Breast epithelium (tissue), 4 donors: ENCODE data around the gene INKA2. TPM values are rescaled to one million over a fixed set of nuclear protein-coding genes. Genes with fewer than 3 reads are reported as not detected.
A peak's percentile ranks its signal among the peaks of the same experiment; 100 is the strongest.

Source experiments
- DNase-seq, 2 donors: peaks; one replicate each; pipeline ENCODE4 v3.0.0-alpha.2; 2019; ENCODE audit warnings: low spot score in 2 of 2
- H3K27ac ChIP-seq, 2 donors: fragments of 200-600 bp; sonication (generic) in 1 of 2; one replicate each; pipeline ENCODE4 v1.5.1; 2016 to 2019; ENCODE audit warnings: mild to moderate bottlenecking in 1 of 2
- H3K27me3 ChIP-seq, 2 donors: fragments of 200-600 bp; sonication (generic) in 1 of 2; one replicate each; pipeline versions ENCODE4 v1.5.1 to v1.6.0; 2017 to 2019; ENCODE audit warnings: control low read depth in 1 of 2, mild to moderate bottlenecking in 1 of 2
- H3K36me3 ChIP-seq: fragments of 200-600 bp; one replicate; pipeline ENCODE4 v1.5.1; 2019
- H3K4me1 ChIP-seq, 2 donors: fragments of 200-600 bp; sonication (generic); one replicate each; pipeline ENCODE4 v1.5.1; 2016 to 2019; ENCODE audit warnings: control low read depth in 1 of 2
- H3K4me3 ChIP-seq, 3 donors: fragments of 200-600 bp; sonication (generic); 1 replicate in 2 of 3; 2 replicates in 1 of 3; pipeline ENCODE4 v1.5.1; 2016 to 2019; ENCODE audit warnings: mild to moderate bottlenecking in 3 of 3, moderate library complexity in 2 of 3
- H3K9me3 ChIP-seq, 2 donors: fragments of 200-600 bp; sonication (generic) in 1 of 2; one replicate each; pipeline ENCODE4 v1.5.1; 2016 to 2019; ENCODE audit warnings: control low read depth in 1 of 2
- CTCF ChIP-seq, 3 donors: fragments of 450-650 bp; IDR thresholded peaks; one replicate each; pipeline ENCODE4 v1.5.1; 2016 to 2017; ENCODE audit warnings: antibody characterized with exemption in 3 of 3, mild to moderate bottlenecking in 3 of 3, moderate library complexity in 3 of 3
- POLR2A ChIP-seq: fragments of 450-650 bp; IDR thresholded peaks from one replicate; pipeline ENCODE4 v1.6.1; 2016; ENCODE audit warnings: antibody characterized with exemption, mild to moderate bottlenecking, moderate library complexity
- POLR2AphosphoS5 ChIP-seq, 3 donors: sonication (generic); formaldehyde crosslinking; IDR thresholded peaks; one replicate each; pipeline ENCODE4 v1.6.1; 2017; ENCODE audit warnings: antibody characterized with exemption in 3 of 3
- intact Hi-C: fragments of 100-400 bp; cut with DNase I; formaldehyde crosslinking; loops from one replicate; pipeline ENCODE4 v1.15.1; 2023; ENCODE audit warnings: low total_unique reads
- total RNA-seq, 3 donors: library from RNA; depleted of rRNA; stranded (reverse); fragments of >200 nt; gene quantifications; one replicate each; pipeline ENCODE4 v1.1.0, GENCODE V29; 2016

INKA2 gene
- total RNA-seq, 3 donors from 2014 or later, result 3.0 to 4.6 (median 3.8) TPM

- peaks cover 0 to 4% of the 10 kb centered on the region in 2 donors for H3K4me1 ChIP-seq
- no peak overlapping the region for H3K4me3 ChIP-seq
- TF ChIP-seq POLR2AphosphoS5 (IDR thresholded peaks at IDR 0.05), result no peak
- no peak for TF ChIP-seq CTCF (IDR thresholded peaks at IDR 0.05)
- no peak for TF ChIP-seq POLR2A
- no peak for DNase-seq
- H3K27ac ChIP-seq, result no peak overlapping the region
- no peaks in the 10 kb centered on the region for H3K27me3 ChIP-seq
- no peaks in the 10 kb centered on the region for H3K9me3 ChIP-seq
- intact Hi-C loops, result no loop called here
- H3K36me3 ChIP-seq, result no peaks in the 10 kb centered on the region
Measured at GRCh38 chr1:111729271-111729921, 9.8 kb downstream of the INKA2 start.

- no peaks in the 10 kb centered on the region for H3K4me1 ChIP-seq
- no peak overlapping the region for H3K27ac ChIP-seq
- intact Hi-C loops, result no loop called here
- H3K4me3 ChIP-seq, result no peak overlapping the region
- no peaks in the 10 kb centered on the region for H3K9me3 ChIP-seq
- no peaks in the 10 kb centered on the region for H3K36me3 ChIP-seq
- H3K27me3 ChIP-seq, result no peaks in the 10 kb centered on the region
- no peak for DNase-seq
- TF ChIP-seq POLR2A (no peak), CTCF (IDR thresholded peaks at IDR 0.05) (no peak), POLR2AphosphoS5 (IDR thresholded peaks at IDR 0.05) (no peak)
Measured at GRCh38 chr1:111727056-111727455, 12.1 kb downstream of the INKA2 start.

GRCh38 chr1:111725192-111725591 lies 14.0 kb downstream of the INKA2 start:
- intact Hi-C loops, result no loop called here
- Histone ChIP-seq H3K27me3 (no peaks in the 10 kb centered on the region), H3K9me3 (no peaks in the 10 kb centered on the region), H3K27ac (peak overlapping the region in 1 of 2 donors; percentile 12), H3K4me3 (no peak overlapping the region), H3K36me3 (no peaks in the 10 kb centered on the region), H3K4me1 (no peaks in the 10 kb centered on the region)
- no peak for DNase-seq
- TF ChIP-seq POLR2AphosphoS5 (IDR thresholded peaks at IDR 0.05) (no peak), POLR2A (no peak), CTCF (IDR thresholded peaks at IDR 0.05) (no peak)

- TF ChIP-seq POLR2A, result no peak
- no peak for TF ChIP-seq POLR2AphosphoS5 (IDR thresholded peaks at IDR 0.05)
- no peak for TF ChIP-seq CTCF (IDR thresholded peaks at IDR 0.05)
- Histone ChIP-seq H3K4me3 (no peak overlapping the region), H3K36me3 (no peaks in the 10 kb centered on the region), H3K9me3 (no peaks in the 10 kb centered on the region), H3K27ac (no peak overlapping the region), H3K27me3 (no peaks in the 10 kb centered on the region), H3K4me1 (no peaks in the 10 kb centered on the region)
- intact Hi-C loops, result no loop called here
- no peak for DNase-seq
Measured at GRCh38 chr1:111723871-111724270, 15.3 kb downstream of the INKA2 start.

GRCh38 chr1:111723091-111723806 lies 15.9 kb downstream of the INKA2 start:
- no peak overlapping the region for H3K4me3 ChIP-seq
- H3K4me1 ChIP-seq, result no peaks in the 10 kb centered on the region
- TF ChIP-seq POLR2AphosphoS5 (IDR thresholded peaks at IDR 0.05), result no peak
- DNase-seq, result no peak
- H3K27ac ChIP-seq, result no peak overlapping the region
- H3K36me3 ChIP-seq, result no peaks in the 10 kb centered on the region
- no peaks in the 10 kb centered on the region for H3K27me3 ChIP-seq
- no peaks in the 10 kb centered on the region for H3K9me3 ChIP-seq
- intact Hi-C loops, result no loop called here
